ENCODE measurements around the gene GJA5.

GRCh38 chr1:147738739-147739476 lies 21.5 kb downstream of the GJA5 start:
- TF ChIP-seq CTCF (conservative IDR thresholded peaks at IDR 0.05; ENCODE audit: low read length) (no peak), EZH2phosphoT487 (IDR thresholded peaks at IDR 0.05; ENCODE audit: borderline replicate concordance) (no peak)

Data from Loucy (cell line).